Stomach (tissue), 4 donors: Measurements from ENCODE around the gene CHD9.

Experiments
- POLR2A ChIP-seq, 4 donors: fragments of 450-650 bp; IDR thresholded peaks; one replicate each; pipeline ENCODE4 v1.6.1; 2016; ENCODE audit warnings: antibody characterized with exemption in 4 of 4, control low read depth in 2 of 4, mild to moderate bottlenecking in 1 of 4, moderate library complexity in 1 of 4
- TF ChIP-seq, protein P1 (sequence below), 7 experiments: fragments of 450-650 bp in 4 of 7; fragments of 200-600 bp in 3 of 7; sonication (generic) in 3 of 7; IDR thresholded peaks; one replicate each; pipeline ENCODE4 v1.5.1; 2016 to 2019; ENCODE audit warnings: antibody characterized with exemption in 7 of 7, control low read depth in 2 of 7, mild to moderate bottlenecking in 1 of 7

DNA sequence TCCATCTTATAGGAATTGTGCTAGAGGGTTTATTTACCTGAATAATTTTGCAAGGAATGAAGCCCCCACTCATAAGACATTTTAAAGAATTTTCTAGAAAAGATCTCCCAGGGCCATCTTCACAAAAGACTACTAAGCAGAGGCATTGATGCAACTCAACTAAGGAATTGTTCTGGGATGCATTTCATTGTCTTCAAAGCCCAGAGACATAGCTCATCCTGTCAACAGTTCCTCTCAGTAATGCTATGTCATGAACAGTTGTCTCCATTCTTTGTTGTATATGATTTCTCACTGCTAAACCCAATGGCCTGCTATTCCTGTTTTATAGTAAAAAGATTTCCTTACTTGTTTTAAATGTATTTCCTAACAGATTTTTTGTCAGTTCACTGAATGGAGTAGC is 242.7 kb downstream of the CHD9 start:
- TF ChIP-seq, protein P1, sequence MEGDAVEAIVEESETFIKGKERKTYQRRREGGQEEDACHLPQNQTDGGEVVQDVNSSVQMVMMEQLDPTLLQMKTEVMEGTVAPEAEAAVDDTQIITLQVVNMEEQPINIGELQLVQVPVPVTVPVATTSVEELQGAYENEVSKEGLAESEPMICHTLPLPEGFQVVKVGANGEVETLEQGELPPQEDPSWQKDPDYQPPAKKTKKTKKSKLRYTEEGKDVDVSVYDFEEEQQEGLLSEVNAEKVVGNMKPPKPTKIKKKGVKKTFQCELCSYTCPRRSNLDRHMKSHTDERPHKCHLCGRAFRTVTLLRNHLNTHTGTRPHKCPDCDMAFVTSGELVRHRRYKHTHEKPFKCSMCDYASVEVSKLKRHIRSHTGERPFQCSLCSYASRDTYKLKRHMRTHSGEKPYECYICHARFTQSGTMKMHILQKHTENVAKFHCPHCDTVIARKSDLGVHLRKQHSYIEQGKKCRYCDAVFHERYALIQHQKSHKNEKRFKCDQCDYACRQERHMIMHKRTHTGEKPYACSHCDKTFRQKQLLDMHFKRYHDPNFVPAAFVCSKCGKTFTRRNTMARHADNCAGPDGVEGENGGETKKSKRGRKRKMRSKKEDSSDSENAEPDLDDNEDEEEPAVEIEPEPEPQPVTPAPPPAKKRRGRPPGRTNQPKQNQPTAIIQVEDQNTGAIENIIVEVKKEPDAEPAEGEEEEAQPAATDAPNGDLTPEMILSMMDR (IDR thresholded peaks at IDR 0.05): no peak
- TF ChIP-seq POLR2A (IDR thresholded peaks at IDR 0.05): no peak
